CD4-positive, CD25-positive, alpha-beta regulatory T cell (primary cell): ENCODE measurements around the gene PLD4. TPM values are rescaled to one million over a fixed set of nuclear protein-coding genes. Genes with fewer than 3 reads are reported as not detected.

Experiments used
- ATAC-seq, 2 donors: fragments of 150-1000 bp; cut with Tn5 transposase; one replicate each; pipeline ENCODE4 v1.10.0; 2021; ENCODE audit warnings: low read depth in 2 of 2, moderate number of reproducible peaks in 2 of 2, moderate library complexity in 1 of 2
- DNase-seq, 3 donors: peaks; one replicate each; pipeline versions ENCODE4 v3.0.0 to v3.0.0-alpha.2; 2012 to 2022; ENCODE audit warnings: mixed read lengths in 1 of 3
- H3K27ac ChIP-seq: one replicate; pipeline ENCODE4 v1.7.0; 2013; ENCODE audit warnings: mild to moderate bottlenecking, low read length; ENCODE audit not compliant: insufficient read depth, poor library complexity, severe bottlenecking
- H3K27me3 ChIP-seq: one replicate; pipeline ENCODE4 v1.7.0; 2013; ENCODE audit warnings: low read length; ENCODE audit not compliant: control insufficient read depth, insufficient read depth
- H3K36me3 ChIP-seq: one replicate; pipeline ENCODE4 v1.7.0; 2013; ENCODE audit warnings: mild to moderate bottlenecking, low read length, moderate library complexity; ENCODE audit not compliant: control insufficient read depth, insufficient read depth
- H3K4me1 ChIP-seq: 2 replicates; pipeline ENCODE4 v1.7.0; 2013; ENCODE audit warnings: mild to moderate bottlenecking, low read length; ENCODE audit not compliant: insufficient read depth, control insufficient read depth, poor library complexity, severe bottlenecking
- H3K4me3 ChIP-seq: one replicate; pipeline ENCODE4 v1.7.0; 2013; ENCODE audit warnings: low read depth, mild to moderate bottlenecking, low read length, moderate library complexity
- H3K9me3 ChIP-seq, 2 experiments: 1 replicate in 1 of 2; 2 replicates in 1 of 2; pipeline ENCODE4 v1.7.0; 2013; ENCODE audit warnings: low read length in 2 of 2, mild to moderate bottlenecking in 1 of 2, moderate library complexity in 1 of 2; ENCODE audit not compliant: control insufficient read depth in 2 of 2
- H3K27ac Mint-ChIP-seq, 3 donors: one replicate each; pipeline ENCODE4 v1.8.0; 2020 to 2022; ENCODE audit warnings: mild to moderate bottlenecking in 3 of 3, mixed read lengths in 3 of 3, moderate library complexity in 2 of 3
- H3K27me3 Mint-ChIP-seq: one replicate; pipeline ENCODE4 v1.8.0; 2022; ENCODE audit warnings: mild to moderate bottlenecking, mixed read lengths
- H3K36me3 Mint-ChIP-seq: one replicate; pipeline ENCODE4 v1.8.0; 2020; ENCODE audit warnings: mixed read lengths
- H3K4me1 Mint-ChIP-seq, 4 donors: one replicate each; pipeline ENCODE4 v1.8.0; 2020 to 2022; ENCODE audit warnings: mixed read lengths in 4 of 4, mild to moderate bottlenecking in 1 of 4
- H3K4me3 Mint-ChIP-seq, 4 donors: one replicate each; pipeline ENCODE4 v1.8.0; 2020 to 2022; ENCODE audit warnings: mild to moderate bottlenecking in 4 of 4, mixed read lengths in 4 of 4, moderate library complexity in 3 of 4
- H3K9me3 Mint-ChIP-seq, 7 donors: one replicate each; pipeline ENCODE4 v1.8.0; 2020 to 2022; ENCODE audit warnings: mixed read lengths in 7 of 7, mild to moderate bottlenecking in 3 of 7, moderate library complexity in 2 of 7
- polyA plus RNA-seq, 4 donors: library from polyadenylated mRNA; unstranded; fragments of 300-500 nt; fragmentation: Illumina TruSeq; gene quantifications; one replicate each; pipeline ENCODE4 v1.2.3, GENCODE V29; 2021
- total RNA-seq: library from RNA; stranded (reverse); gene quantifications from one replicate; pipeline ENCODE4 v1.2.3, GENCODE V29; 2022

PLD4 gene
- total and polyA plus RNA-seq, 5 donors from 2014 or later, result 0.34 to 0.69 TPM; not detected in 3

DNA sequence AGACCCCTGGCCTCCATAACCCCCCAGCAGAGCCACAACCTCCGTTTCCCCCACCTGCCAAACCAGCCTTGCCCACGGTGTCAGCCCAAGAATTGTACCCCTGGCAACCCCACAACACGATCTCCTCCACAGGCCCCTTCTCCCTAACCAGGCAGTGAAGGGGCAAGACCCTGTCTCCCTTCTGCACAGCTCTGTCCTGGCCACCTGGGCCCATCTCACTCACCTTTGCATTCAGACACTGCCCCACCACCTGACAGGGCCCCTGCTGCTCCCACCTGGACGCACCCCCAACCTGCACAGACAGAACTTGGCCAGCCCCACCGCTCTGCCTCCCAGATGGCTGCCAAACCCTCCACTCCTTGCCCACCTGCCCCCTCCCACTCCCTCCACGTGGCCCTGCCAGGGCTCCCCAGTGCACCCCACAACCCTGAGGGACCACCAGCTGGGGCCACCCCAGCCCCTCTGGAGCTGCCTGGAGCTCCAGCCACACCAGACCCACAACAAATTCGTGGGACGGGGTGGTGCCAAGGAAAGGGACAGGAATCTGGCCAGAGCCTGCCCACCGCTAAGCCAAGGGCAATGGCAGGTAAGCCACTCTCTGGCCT, 41.7 kb downstream of the PLD4 start:
- H3K27ac ChIP-seq, result no peak overlapping the region
- ATAC-seq (no peak), DNase-seq (no peak)
- Mint-ChIP-seq H3K27ac (peak overlapping the region in 1 of 3 donors; percentile 26), H3K36me3 (no peaks in the 10 kb centered on the region), H3K27me3 (peaks cover 7% of the 10 kb centered on the region), H3K9me3 (no peaks in the 10 kb centered on the region), H3K4me1 (no peaks in the 10 kb centered on the region), H3K4me3 (no peak overlapping the region)
- no peak overlapping the region for H3K4me3 ChIP-seq
- no peaks in the 10 kb centered on the region for H3K36me3 ChIP-seq
- H3K4me1 ChIP-seq, result no peaks in the 10 kb centered on the region
- H3K9me3 ChIP-seq, result no peaks in the 10 kb centered on the region
- H3K27me3 ChIP-seq, result no peaks in the 10 kb centered on the region

DNA sequence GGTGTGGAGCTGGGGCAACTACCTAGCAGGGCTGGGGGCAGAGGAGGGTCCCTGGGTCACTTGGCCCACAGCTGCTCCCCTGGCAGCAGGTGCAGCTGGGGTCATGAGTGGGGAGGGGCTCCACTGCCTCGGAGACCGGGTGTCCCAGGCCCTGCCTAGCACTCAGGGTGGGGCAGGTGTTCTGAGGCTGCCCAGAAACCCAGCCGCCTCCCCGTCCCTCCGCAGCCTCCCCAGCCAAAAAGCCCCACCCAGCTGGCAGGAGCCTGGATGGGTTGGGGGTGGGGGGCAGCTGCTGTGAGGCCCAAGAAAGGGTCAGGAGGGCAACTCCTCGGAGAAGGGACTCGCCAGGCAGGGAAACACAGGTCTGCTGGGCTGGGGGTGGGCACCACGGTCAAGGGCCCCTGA, 42.3 kb downstream of the PLD4 start:
- Histone ChIP-seq H3K27me3 (no peaks in the 10 kb centered on the region), H3K4me1 (no peaks in the 10 kb centered on the region), H3K4me3 (no peak overlapping the region), H3K36me3 (no peaks in the 10 kb centered on the region), H3K27ac (no peak overlapping the region), H3K9me3 (no peaks in the 10 kb centered on the region)
- no peak for ATAC-seq
- no peak for DNase-seq
- Mint-ChIP-seq H3K27ac (no peak overlapping the region), H3K27me3 (peaks cover 7% of the 10 kb centered on the region), H3K9me3 (no peaks in the 10 kb centered on the region), H3K36me3 (no peaks in the 10 kb centered on the region), H3K4me3 (no peak overlapping the region), H3K4me1 (no peaks in the 10 kb centered on the region)

- H3K27me3 Mint-ChIP-seq, result peaks cover 7% of the 10 kb centered on the region
- no peaks in the 10 kb centered on the region for H3K9me3 Mint-ChIP-seq
- H3K4me1 ChIP-seq, result no peaks in the 10 kb centered on the region
- no peaks in the 10 kb centered on the region for H3K27me3 ChIP-seq
- H3K4me3 Mint-ChIP-seq, result no peak overlapping the region
- DNase-seq, result no peak
- no peak overlapping the region for H3K27ac ChIP-seq
- no peak overlapping the region for H3K4me3 ChIP-seq
- no peaks in the 10 kb centered on the region for H3K36me3 Mint-ChIP-seq
- no peaks in the 10 kb centered on the region for H3K4me1 Mint-ChIP-seq
- no peaks in the 10 kb centered on the region for H3K9me3 ChIP-seq
- no peaks in the 10 kb centered on the region for H3K36me3 ChIP-seq
- ATAC-seq, result no peak
- H3K27ac Mint-ChIP-seq, result no peak overlapping the region
Observed at GRCh38 chr14:104967386-104968152, 42.9 kb downstream of the PLD4 start.

DNA sequence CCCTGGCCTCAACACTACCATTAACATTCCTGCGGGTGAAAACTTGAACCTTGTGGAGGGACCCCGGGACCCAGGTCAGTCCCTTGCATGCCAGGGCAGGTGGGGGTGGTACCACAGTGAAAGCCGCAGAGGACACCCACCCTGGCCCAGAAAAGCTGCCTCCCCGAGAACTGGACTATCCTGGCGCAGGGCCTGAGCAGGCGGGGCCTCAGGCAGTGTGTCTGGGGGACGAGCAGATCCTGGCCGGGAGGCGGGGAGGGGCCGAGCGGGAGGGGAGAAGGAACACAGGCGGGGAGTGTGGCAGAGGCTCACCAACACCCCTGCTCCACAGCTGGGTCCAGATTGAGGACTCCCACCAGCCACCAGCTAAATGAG, 43.5 kb downstream of the PLD4 start:
- Histone ChIP-seq H3K4me1 (no peaks in the 10 kb centered on the region), H3K4me3 (no peak overlapping the region), H3K9me3 (no peaks in the 10 kb centered on the region), H3K36me3 (no peaks in the 10 kb centered on the region), H3K27ac (no peak overlapping the region), H3K27me3 (no peaks in the 10 kb centered on the region)
- no peak for DNase-seq
- Mint-ChIP-seq H3K27ac (no peak overlapping the region), H3K4me1 (no peaks in the 10 kb centered on the region), H3K36me3 (no peaks in the 10 kb centered on the region), H3K9me3 (no peaks in the 10 kb centered on the region), H3K4me3 (no peak overlapping the region), H3K27me3 (peaks cover 7% of the 10 kb centered on the region)
- ATAC-seq, result no peak

DNA sequence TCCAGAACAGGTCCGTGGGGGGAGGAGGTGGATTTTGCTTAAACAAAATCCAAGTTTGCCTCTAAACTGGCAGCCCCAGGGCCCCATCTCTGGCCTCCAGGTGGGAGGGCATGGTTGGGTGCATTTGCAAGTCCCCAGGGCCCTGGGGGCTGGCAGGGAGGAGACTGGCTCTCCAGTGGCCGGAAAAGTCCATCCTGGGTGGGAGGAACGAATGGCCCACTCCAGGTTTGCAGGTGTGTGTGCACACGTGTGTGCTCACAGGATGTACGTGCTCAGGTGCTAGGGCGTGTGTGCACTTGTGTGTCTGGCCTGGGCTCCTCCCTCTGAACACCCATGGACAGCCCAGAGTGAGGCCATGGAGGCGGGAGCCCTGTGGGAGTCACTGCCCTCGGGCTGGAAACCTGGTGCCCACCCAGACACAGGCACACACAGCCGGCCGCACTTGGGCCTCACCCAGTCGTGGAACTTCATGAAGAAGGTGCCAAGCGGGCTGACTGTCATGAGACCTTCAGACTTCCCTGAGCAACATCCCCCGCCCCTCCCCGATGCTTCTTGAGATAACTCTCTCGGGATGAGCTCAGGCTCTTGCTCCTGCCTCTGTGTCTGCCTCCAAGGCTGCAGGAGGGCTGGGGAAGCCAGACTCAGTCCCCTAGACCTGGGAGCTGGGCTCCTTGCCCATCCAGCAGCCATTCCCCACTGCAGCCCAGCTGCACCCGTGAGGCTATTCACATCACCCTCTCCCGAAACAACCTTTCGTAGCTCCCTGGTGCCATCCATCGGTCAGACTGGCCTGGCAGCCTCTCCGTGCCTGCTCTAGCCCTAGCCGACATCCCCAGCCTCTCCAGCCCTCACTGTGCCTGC, 44.1 kb downstream of the PLD4 start:
- H3K4me1 ChIP-seq, result no peaks in the 10 kb centered on the region
- Mint-ChIP-seq H3K36me3 (no peaks in the 10 kb centered on the region), H3K4me3 (no peak overlapping the region), H3K4me1 (no peaks in the 10 kb centered on the region), H3K27me3 (peaks cover 7% of the 10 kb centered on the region), H3K9me3 (no peaks in the 10 kb centered on the region), H3K27ac (no peak overlapping the region)
- DNase-seq (no peak), ATAC-seq (no peak)
- no peaks in the 10 kb centered on the region for H3K36me3 ChIP-seq
- no peaks in the 10 kb centered on the region for H3K27me3 ChIP-seq
- H3K4me3 ChIP-seq, result no peak overlapping the region
- no peaks in the 10 kb centered on the region for H3K9me3 ChIP-seq
- H3K27ac ChIP-seq, result no peak overlapping the region

DNA sequence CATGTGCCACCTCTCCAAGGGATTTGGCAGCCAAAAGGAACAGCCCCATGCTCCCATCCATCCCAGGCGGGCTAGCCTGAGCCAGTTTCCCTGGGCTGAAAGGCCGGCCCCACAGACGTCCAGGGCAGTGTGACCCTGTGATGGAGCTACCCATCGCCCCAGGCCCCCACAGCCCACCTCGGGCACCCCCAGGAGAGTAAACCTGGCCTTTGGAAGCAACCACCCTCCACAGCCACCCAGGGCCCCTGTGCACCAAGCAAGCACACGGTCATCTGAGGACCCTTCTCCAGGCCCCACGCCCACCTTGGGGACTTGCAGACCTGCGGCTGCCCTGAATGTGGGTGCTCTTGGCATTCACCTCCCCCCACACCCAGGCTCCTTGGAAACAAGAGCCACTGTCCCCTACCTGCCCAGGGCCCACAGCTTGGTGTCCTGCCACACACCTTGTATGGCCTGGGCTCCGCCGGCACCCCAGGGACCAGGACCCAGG, 45.1 kb downstream of the PLD4 start:
- no peaks in the 10 kb centered on the region for H3K36me3 ChIP-seq
- H3K27me3 Mint-ChIP-seq, result peaks cover 13% of the 10 kb centered on the region
- no peaks in the 10 kb centered on the region for H3K36me3 Mint-ChIP-seq
- H3K4me3 ChIP-seq, result no peak overlapping the region
- no peaks in the 10 kb centered on the region for H3K9me3 ChIP-seq
- no peaks in the 10 kb centered on the region for H3K4me1 ChIP-seq
- no peak overlapping the region for H3K27ac Mint-ChIP-seq
- no peak for DNase-seq
- H3K27me3 ChIP-seq, result no peaks in the 10 kb centered on the region
- no peak overlapping the region for H3K4me3 Mint-ChIP-seq
- peaks cover 0 to 2% (median 0%) of the 10 kb centered on the region in 7 donors for H3K9me3 Mint-ChIP-seq
- ATAC-seq, result no peak
- no peaks in the 10 kb centered on the region for H3K4me1 Mint-ChIP-seq
- no peak overlapping the region for H3K27ac ChIP-seq

- Histone ChIP-seq H3K4me3 (no peak overlapping the region), H3K27ac (no peak overlapping the region), H3K36me3 (no peaks in the 10 kb centered on the region), H3K27me3 (no peaks in the 10 kb centered on the region), H3K9me3 (no peaks in the 10 kb centered on the region), H3K4me1 (no peaks in the 10 kb centered on the region)
- DNase-seq (no peak), ATAC-seq (no peak)
- H3K9me3 Mint-ChIP-seq, result peaks cover 0 to 2% (median 0%) of the 10 kb centered on the region in 7 donors
- H3K27ac Mint-ChIP-seq, result no peak overlapping the region
- no peaks in the 10 kb centered on the region for H3K36me3 Mint-ChIP-seq
- no peaks in the 10 kb centered on the region for H3K4me1 Mint-ChIP-seq
- H3K4me3 Mint-ChIP-seq, result no peak overlapping the region
- H3K27me3 Mint-ChIP-seq, result peaks cover 13% of the 10 kb centered on the region
Observed at GRCh38 chr14:104970231-104971068, 45.8 kb downstream of the PLD4 start.
